Measurements from ENCODE around the gene CFAP157. TPM values are rescaled to one million over a fixed set of nuclear protein-coding genes. Genes with fewer than 3 reads are reported as not detected.

The CFAP157 gene
- total and polyA plus RNA-seq, 2 donors (not counting 1 experiment from before 2014, with no cell fraction given): under 0.01 TPM; not detected in 1

DNA sequence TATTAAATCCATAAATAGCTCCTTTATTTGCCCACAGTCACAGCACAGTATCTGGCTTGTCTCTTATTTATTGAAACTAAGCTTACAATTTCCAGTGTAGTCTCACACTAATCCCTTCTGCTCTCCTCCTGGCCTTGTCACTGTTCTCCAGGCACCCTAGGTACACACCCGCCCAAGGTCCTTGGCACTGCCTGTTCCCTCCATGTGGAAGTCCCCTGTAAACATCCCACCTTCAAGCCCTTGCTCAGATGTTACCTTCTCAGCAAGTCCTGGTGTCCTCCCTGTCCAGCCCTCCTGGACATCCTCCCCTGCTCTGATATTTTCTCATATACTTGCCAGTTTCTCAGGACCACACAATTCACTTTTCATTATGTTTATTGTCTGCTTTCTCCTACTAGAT is 44.2 kb upstream of the CFAP157 start:
- no peak for TF ChIP-seq EZH2 (IDR thresholded peaks at IDR 0.05; ENCODE audit: low read length, missing control alignments)
- TF ChIP-seq, protein P1, sequence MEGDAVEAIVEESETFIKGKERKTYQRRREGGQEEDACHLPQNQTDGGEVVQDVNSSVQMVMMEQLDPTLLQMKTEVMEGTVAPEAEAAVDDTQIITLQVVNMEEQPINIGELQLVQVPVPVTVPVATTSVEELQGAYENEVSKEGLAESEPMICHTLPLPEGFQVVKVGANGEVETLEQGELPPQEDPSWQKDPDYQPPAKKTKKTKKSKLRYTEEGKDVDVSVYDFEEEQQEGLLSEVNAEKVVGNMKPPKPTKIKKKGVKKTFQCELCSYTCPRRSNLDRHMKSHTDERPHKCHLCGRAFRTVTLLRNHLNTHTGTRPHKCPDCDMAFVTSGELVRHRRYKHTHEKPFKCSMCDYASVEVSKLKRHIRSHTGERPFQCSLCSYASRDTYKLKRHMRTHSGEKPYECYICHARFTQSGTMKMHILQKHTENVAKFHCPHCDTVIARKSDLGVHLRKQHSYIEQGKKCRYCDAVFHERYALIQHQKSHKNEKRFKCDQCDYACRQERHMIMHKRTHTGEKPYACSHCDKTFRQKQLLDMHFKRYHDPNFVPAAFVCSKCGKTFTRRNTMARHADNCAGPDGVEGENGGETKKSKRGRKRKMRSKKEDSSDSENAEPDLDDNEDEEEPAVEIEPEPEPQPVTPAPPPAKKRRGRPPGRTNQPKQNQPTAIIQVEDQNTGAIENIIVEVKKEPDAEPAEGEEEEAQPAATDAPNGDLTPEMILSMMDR (conservative IDR thresholded peaks at IDR 0.05 in 1 of 2, IDR thresholded peaks at IDR 0.05 in 1 of 2; ENCODE audit: low read depth in 1 of 2, low read length in 2 of 2): no peak
- H3K9ac ChIP-seq (ENCODE audit: insufficient read depth, low read length): no peak overlapping the region
- no peak for DNase-seq (ENCODE audit: low read depth in 2 of 2)
- H3K9me3 ChIP-seq (ENCODE audit: control insufficient read depth, insufficient read depth, low read depth, low read length): no peaks in the 10 kb centered on the region
- H3K4me1 ChIP-seq (ENCODE audit: control insufficient read depth, extremely low read depth, insufficient read depth, low read length): no peaks in the 10 kb centered on the region
- H3K27ac ChIP-seq (ENCODE audit: insufficient read depth, low read length): no peak overlapping the region
- H3K4me2 ChIP-seq (ENCODE audit: extremely low read depth, insufficient read depth, low read length): no peak overlapping the region
- H3K79me2 ChIP-seq (ENCODE audit: control insufficient read depth, insufficient read depth, low read length): no peaks in the 10 kb centered on the region
- H3K36me3 ChIP-seq (ENCODE audit: control insufficient read depth, insufficient read depth, low read length): peaks cover 10% of the 10 kb centered on the region
- no peaks in the 10 kb centered on the region for H3K27me3 ChIP-seq (ENCODE audit: control insufficient read depth, insufficient read depth, low read length)
- no peak overlapping the region for H2AFZ ChIP-seq (ENCODE audit: low read length)
- H3K4me3 ChIP-seq (replicated peaks in 1 of 4; ENCODE audit: control extremely low read depth in 1 of 4, insufficient read depth in 1 of 4, low read depth in 3 of 4, low read length in 4 of 4): no peak overlapping the region
- H4K20me1 ChIP-seq (ENCODE audit: control insufficient read depth, extremely low read depth, insufficient read depth, low read length): no peaks in the 10 kb centered on the region

DNA sequence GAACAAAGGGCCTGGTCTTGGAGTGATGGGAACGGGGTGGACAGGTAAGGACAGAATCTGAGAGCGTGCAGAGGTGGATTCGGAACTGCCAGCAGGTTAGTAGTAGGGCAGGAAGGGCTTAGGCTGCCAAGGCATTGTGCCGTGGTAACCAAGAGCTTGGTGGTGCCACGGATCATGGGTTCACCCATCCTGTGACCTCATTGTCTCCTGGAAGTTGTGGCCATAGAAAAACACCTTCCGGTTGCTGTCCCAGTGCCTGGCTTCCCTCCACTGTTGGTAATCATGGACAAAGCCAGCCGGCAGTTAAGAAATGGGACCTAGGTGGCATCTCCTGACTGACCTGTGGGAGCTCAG is 42.5 kb upstream of the CFAP157 start:
- H2AFZ ChIP-seq (ENCODE audit: low read length): no peak overlapping the region
- no peak for DNase-seq (ENCODE audit: low read depth in 2 of 2)
- TF ChIP-seq EZH2 (IDR thresholded peaks at IDR 0.05; ENCODE audit: low read length, missing control alignments): no peak
- TF ChIP-seq, protein P1 (conservative IDR thresholded peaks at IDR 0.05 in 1 of 2, IDR thresholded peaks at IDR 0.05 in 1 of 2; ENCODE audit: low read depth in 1 of 2, low read length in 2 of 2): no peak
- H3K4me2 ChIP-seq (ENCODE audit: extremely low read depth, insufficient read depth, low read length): no peak overlapping the region
- no peaks in the 10 kb centered on the region for H3K79me2 ChIP-seq (ENCODE audit: control insufficient read depth, insufficient read depth, low read length)
- no peaks in the 10 kb centered on the region for H4K20me1 ChIP-seq (ENCODE audit: control insufficient read depth, extremely low read depth, insufficient read depth, low read length)
- no peak overlapping the region for H3K27ac ChIP-seq (ENCODE audit: insufficient read depth, low read length)
- H3K9ac ChIP-seq (ENCODE audit: insufficient read depth, low read length): no peak overlapping the region
- no peaks in the 10 kb centered on the region for H3K9me3 ChIP-seq (ENCODE audit: control insufficient read depth, insufficient read depth, low read depth, low read length)
- no peak overlapping the region for H3K4me3 ChIP-seq (replicated peaks in 1 of 4; ENCODE audit: control extremely low read depth in 1 of 4, insufficient read depth in 1 of 4, low read depth in 3 of 4, low read length in 4 of 4)
- H3K36me3 ChIP-seq (ENCODE audit: control insufficient read depth, insufficient read depth, low read length): peaks cover 12% of the 10 kb centered on the region
- H3K27me3 ChIP-seq (ENCODE audit: control insufficient read depth, insufficient read depth, low read length): no peaks in the 10 kb centered on the region
- H3K4me1 ChIP-seq (ENCODE audit: control insufficient read depth, extremely low read depth, insufficient read depth, low read length): peaks cover 2% of the 10 kb centered on the region

DNA sequence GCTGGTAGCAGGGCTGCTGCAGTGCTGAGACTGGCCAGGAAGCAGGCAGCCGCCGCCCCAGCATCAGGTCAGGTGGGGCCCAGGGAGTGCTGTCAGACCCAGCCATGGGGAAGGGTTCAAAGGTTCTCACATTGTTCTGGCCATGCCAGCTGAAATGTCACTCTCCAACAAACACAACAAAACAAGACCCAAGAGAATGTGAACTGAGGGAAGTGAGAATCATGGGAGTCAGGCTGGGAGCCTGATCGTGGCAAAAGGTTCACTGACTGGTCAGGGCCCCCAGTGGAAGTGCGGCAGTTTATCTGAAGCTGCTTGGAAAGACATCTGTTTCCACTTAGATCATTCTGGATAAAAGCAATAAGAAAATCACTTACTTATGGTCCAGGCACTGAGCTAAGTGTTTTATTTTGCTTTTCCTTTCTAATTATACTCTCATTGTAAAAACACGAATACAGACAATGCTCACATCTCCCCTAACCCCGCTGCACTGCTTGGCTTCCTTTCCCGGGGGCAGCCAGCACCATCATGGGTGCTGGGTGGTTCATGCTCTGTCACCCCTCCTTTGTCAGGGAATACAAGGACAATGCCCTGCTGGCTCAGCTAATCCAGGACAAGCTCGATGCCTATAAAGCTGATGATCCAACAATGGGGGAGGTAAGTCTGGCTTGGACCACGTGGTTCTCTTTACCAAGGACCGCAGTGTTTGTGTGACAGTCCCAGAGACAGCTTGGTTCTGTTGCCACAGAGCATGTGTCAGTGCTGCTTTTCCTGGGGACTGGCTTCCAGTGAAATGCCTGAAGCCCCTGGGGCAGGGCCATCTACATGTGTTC is 41.9 kb upstream of the CFAP157 start:
- Histone ChIP-seq H3K4me3 (replicated peaks in 1 of 4; ENCODE audit: control extremely low read depth in 1 of 4, insufficient read depth in 1 of 4, low read depth in 3 of 4, low read length in 4 of 4) (no peak overlapping the region), H2AFZ (ENCODE audit: low read length) (no peak overlapping the region), H3K9me3 (ENCODE audit: control insufficient read depth, insufficient read depth, low read depth, low read length) (no peaks in the 10 kb centered on the region), H3K36me3 (ENCODE audit: control insufficient read depth, insufficient read depth, low read length) (peaks cover 15% of the 10 kb centered on the region), H3K27me3 (ENCODE audit: control insufficient read depth, insufficient read depth, low read length) (no peaks in the 10 kb centered on the region), H4K20me1 (ENCODE audit: control insufficient read depth, extremely low read depth, insufficient read depth, low read length) (no peaks in the 10 kb centered on the region), H3K4me1 (ENCODE audit: control insufficient read depth, extremely low read depth, insufficient read depth, low read length) (peaks cover 2% of the 10 kb centered on the region), H3K79me2 (ENCODE audit: control insufficient read depth, insufficient read depth, low read length) (no peaks in the 10 kb centered on the region), H3K27ac (ENCODE audit: insufficient read depth, low read length) (no peak overlapping the region), H3K4me2 (ENCODE audit: extremely low read depth, insufficient read depth, low read length) (no peak overlapping the region), H3K9ac (ENCODE audit: insufficient read depth, low read length) (no peak overlapping the region)
- TF ChIP-seq EZH2 (IDR thresholded peaks at IDR 0.05; ENCODE audit: low read length, missing control alignments): no peak
- TF ChIP-seq, protein P1 (conservative IDR thresholded peaks at IDR 0.05 in 1 of 2, IDR thresholded peaks at IDR 0.05 in 1 of 2; ENCODE audit: low read depth in 1 of 2, low read length in 2 of 2): no peak
- no peak for DNase-seq (ENCODE audit: low read depth in 2 of 2)

All from fibroblast of lung (primary cell).